22Rv1 (cell line): ENCODE results near the gene COMMD1.

ENCODE experiments used
- CTCF ChIP-seq: fragments of 450-650 bp; IDR thresholded peaks from 2 replicates; pipeline ENCODE4 v1.5.1; 2017; ENCODE audit warnings: mild to moderate bottlenecking
- ZFX ChIP-seq: fragments of 450-650 bp; IDR thresholded peaks from 2 replicates; pipeline ENCODE4 v1.6.1; 2017; ENCODE audit warnings: antibody characterized with exemption, borderline replicate concordance

GRCh38 chr2:62074233-62074632 is 168.8 kb downstream of the COMMD1 start:
- TF ChIP-seq CTCF (no peak), ZFX (no peak)
